Effector memory CD8-positive, alpha-beta T cell (primary cell): Measurements from ENCODE around the gene RNF40.

ENCODE experiments used
- ATAC-seq: fragments of 150-1000 bp; cut with Tn5 transposase; replicated peaks from 2 replicates; pipeline ENCODE4 v1.10.0; 2021; ENCODE audit warnings: mild to moderate bottlenecking, moderate library complexity
- DNase-seq, 3 experiments: peaks; one replicate each; pipeline ENCODE4 v3.0.0; 2021
- H3K27ac Mint-ChIP-seq, 2 donors: one replicate each; pipeline ENCODE4 v1.8.0; 2022; ENCODE audit warnings: mild to moderate bottlenecking in 2 of 2, mixed read lengths in 2 of 2, moderate library complexity in 2 of 2
- H3K27me3 Mint-ChIP-seq, 2 donors: one replicate each; pipeline ENCODE4 v1.8.0; 2022; ENCODE audit warnings: mixed read lengths in 2 of 2
- H3K36me3 Mint-ChIP-seq: one replicate; pipeline ENCODE4 v1.8.0; 2022; ENCODE audit warnings: mild to moderate bottlenecking, moderate library complexity, mixed read lengths; ENCODE audit not compliant: insufficient read depth
- H3K4me1 Mint-ChIP-seq, 2 donors: one replicate each; pipeline ENCODE4 v1.8.0; 2022; ENCODE audit warnings: low read depth in 2 of 2, mixed read lengths in 2 of 2
- H3K4me3 Mint-ChIP-seq, 2 donors: one replicate each; pipeline ENCODE4 v1.8.0; 2022; ENCODE audit warnings: mild to moderate bottlenecking in 2 of 2, mixed read lengths in 2 of 2, moderate library complexity in 2 of 2
- H3K9me3 Mint-ChIP-seq, 2 donors: one replicate each; pipeline ENCODE4 v1.8.0; 2022; ENCODE audit warnings: mixed read lengths in 2 of 2

RNF40 gene

GRCh38 chr16:30775131-30775391 lies 12.9 kb downstream of the RNF40 start:
- Mint-ChIP-seq H3K27ac (peak overlapping the region; percentile 69 to 78), H3K27me3 (peaks cover 6 to 12% of the 10 kb centered on the region in 2 donors), H3K4me1 (peaks cover 21 to 33% of the 10 kb centered on the region in 2 donors), H3K4me3 (peak overlapping the region; percentile 61 to 77), H3K36me3 (peaks cover 37% of the 10 kb centered on the region), H3K9me3 (no peaks in the 10 kb centered on the region)
- DNase-seq = no peak
- ATAC-seq = no peak

GRCh38 chr16:30775392-30776188 lies 13.5 kb downstream of the RNF40 start:
- Mint-ChIP-seq H3K4me3 (peak overlapping the region; percentile 61 to 77), H3K27me3 (peaks cover 6 to 12% of the 10 kb centered on the region in 2 donors), H3K4me1 (peaks cover 21 to 33% of the 10 kb centered on the region in 2 donors), H3K9me3 (no peaks in the 10 kb centered on the region), H3K36me3 (peaks cover 32% of the 10 kb centered on the region), H3K27ac (peak overlapping the region in 1 of 2 donors; percentile 78)
- ATAC-seq (peak; percentile 81), DNase-seq (peak; percentile 29 to 34 (median 32))

GRCh38 chr16:30777591-30778297 lies 15.6 kb downstream of the RNF40 start:
- peaks cover 18% of the 10 kb centered on the region for H3K36me3 Mint-ChIP-seq
- peaks cover 15 to 30% of the 10 kb centered on the region in 2 donors for H3K4me1 Mint-ChIP-seq
- ATAC-seq (no peak), DNase-seq (no peak)
- peaks cover 6 to 12% of the 10 kb centered on the region in 2 donors for H3K27me3 Mint-ChIP-seq
- no peaks in the 10 kb centered on the region for H3K9me3 Mint-ChIP-seq
- H3K4me3 Mint-ChIP-seq = peak overlapping the region in 1 of 2 donors; percentile 61
- H3K27ac Mint-ChIP-seq = peak overlapping the region in 1 of 2 donors; percentile 15

- no peak for DNase-seq
- ATAC-seq = no peak
- Mint-ChIP-seq H3K27me3 (peaks cover 6 to 12% of the 10 kb centered on the region in 2 donors), H3K27ac (no peak overlapping the region), H3K36me3 (peaks cover 10% of the 10 kb centered on the region), H3K4me3 (no peak overlapping the region), H3K9me3 (no peaks in the 10 kb centered on the region), H3K4me1 (peaks cover 9 to 26% of the 10 kb centered on the region in 2 donors)
These were observed 16.6 kb downstream of the RNF40 start for GRCh38 chr16:30778549-30779244.

- no peak for ATAC-seq
- peaks cover 8% of the 10 kb centered on the region for H3K36me3 Mint-ChIP-seq
- H3K9me3 Mint-ChIP-seq = no peaks in the 10 kb centered on the region
- H3K4me3 Mint-ChIP-seq = no peak overlapping the region
- H3K27ac Mint-ChIP-seq = no peak overlapping the region
- peaks cover 6 to 12% of the 10 kb centered on the region in 2 donors for H3K27me3 Mint-ChIP-seq
- DNase-seq = no peak
- peaks cover 9 to 23% of the 10 kb centered on the region in 2 donors for H3K4me1 Mint-ChIP-seq
These were observed 17.5 kb downstream of the RNF40 start for GRCh38 chr16:30779596-30779995.

GRCh38 chr16:30780021-30780420 lies 17.9 kb downstream of the RNF40 start:
- ATAC-seq (no peak), DNase-seq (no peak)
- Mint-ChIP-seq H3K4me3 (no peak overlapping the region), H3K4me1 (peaks cover 9 to 18% of the 10 kb centered on the region in 2 donors), H3K9me3 (no peaks in the 10 kb centered on the region), H3K36me3 (peaks cover 3% of the 10 kb centered on the region), H3K27me3 (peaks cover 6 to 15% of the 10 kb centered on the region in 2 donors), H3K27ac (no peak overlapping the region)

GRCh38 chr16:30780549-30780948 lies 18.4 kb downstream of the RNF40 start:
- DNase-seq (no peak), ATAC-seq (no peak)
- H3K9me3 Mint-ChIP-seq = no peaks in the 10 kb centered on the region
- H3K36me3 Mint-ChIP-seq = peaks cover 3% of the 10 kb centered on the region
- H3K27me3 Mint-ChIP-seq = peaks cover 6 to 20% of the 10 kb centered on the region in 2 donors
- no peak overlapping the region for H3K4me3 Mint-ChIP-seq
- H3K4me1 Mint-ChIP-seq = peaks cover 9 to 13% of the 10 kb centered on the region in 2 donors
- H3K27ac Mint-ChIP-seq = no peak overlapping the region

DNA sequence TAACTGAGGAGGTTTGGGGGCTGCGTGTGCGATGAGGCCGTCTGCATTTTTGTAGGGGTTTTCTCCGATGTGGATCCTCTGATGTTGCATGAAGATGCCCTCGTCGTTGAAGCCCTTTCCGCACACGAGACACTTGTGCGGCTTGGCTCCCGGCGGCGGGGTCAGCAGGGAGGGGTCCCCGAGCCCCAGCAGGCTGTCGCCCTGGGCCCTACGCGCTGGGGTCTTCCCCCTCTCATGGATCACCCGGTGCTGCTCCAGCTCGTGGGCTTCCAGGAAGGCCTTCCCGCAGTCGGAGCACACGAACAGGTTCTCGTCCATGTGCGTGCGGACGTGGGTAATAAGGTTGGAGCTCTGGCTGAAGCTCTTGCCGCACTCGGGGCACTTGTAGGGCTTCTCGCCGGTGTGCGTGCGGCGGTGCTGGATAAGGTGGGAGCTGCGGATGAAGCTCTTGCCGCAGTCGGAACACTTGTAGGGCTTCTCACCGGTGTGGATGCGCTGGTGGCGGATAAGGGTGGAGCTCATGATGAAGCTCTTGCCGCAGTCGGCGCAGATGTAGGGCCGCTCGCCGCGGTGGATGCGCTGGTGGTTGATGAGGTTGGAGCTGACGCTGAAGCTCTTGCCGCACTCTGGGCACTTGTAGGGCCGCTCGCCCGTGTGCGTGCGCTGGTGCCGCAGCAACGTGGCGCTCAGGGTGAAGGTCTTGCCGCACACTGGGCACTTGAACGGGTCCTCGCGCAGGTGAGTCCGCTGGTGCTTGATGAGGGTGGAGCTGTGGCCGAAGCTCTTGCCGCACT lies 20.6 kb downstream of the RNF40 start:
- Mint-ChIP-seq H3K27me3 (peaks cover 7 to 9% of the 10 kb centered on the region in 2 donors), H3K9me3 (no peaks in the 10 kb centered on the region), H3K27ac (no peak overlapping the region), H3K4me3 (no peak overlapping the region), H3K36me3 (peaks cover 3% of the 10 kb centered on the region), H3K4me1 (peaks cover 5 to 8% of the 10 kb centered on the region in 2 donors)
- DNase-seq (no peak), ATAC-seq (no peak)

DNA sequence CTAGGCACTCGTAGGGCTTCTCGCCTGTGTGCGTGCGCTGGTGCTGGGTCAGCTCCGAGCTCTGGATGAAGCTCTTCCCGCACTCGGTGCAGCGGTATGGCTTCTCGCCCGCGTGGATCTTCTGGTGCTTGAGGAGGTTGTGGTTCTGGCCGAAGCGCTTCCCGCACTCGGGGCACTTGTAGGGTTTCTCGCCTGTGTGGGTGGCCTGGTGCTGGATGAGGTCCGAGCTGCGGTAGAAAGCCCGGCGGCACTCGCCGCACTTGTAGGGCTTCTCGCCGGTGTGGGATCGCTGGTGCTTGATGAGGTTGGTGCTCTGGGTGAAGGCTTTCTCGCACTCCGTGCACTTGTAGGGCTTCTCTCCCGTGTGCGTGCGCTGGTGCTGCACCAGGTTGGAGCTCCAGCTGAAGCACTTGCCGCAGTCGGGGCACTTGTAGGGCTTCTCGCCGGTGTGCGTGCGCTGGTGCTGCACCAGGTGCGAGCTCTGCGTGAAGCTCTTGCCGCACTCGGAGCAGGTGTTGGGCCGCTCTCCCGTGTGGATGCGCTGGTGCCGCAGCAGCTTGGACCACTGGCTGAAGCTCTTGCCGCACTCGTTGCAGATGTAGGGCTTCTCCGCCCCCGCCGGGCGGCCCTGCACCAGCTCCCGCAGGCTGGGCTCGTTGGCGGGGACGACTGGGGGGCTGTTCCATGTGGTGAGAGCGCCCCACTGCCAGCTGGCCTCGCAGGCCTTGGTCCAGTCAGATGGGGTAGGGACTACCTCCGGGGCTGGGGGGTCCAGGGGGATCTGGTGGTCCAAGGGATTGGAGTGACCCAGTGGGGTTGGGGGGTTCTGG lies 21.4 kb downstream of the RNF40 start:
- no peak overlapping the region for H3K27ac Mint-ChIP-seq

DNA sequence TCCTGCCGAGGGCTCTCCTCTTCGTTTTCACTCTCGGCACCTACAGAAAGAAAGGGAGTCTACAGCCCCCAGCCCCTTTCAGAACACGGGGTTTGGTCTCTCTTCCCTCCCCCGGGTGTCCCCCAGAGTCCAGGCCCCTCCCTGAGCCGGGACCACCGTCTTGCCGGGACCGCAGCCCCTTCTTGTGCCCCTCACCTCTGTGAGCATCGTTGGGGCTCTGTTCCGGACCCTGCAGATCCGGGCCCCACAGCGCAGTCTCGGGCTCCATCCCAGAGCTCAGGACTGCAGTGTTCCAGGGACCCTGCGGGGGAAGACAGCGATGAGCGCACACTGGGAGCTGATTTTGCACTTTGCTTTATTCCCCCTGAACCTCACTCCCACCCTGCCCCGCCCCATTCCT lies 22.1 kb downstream of the RNF40 start:
- Mint-ChIP-seq H3K36me3 (no peaks in the 10 kb centered on the region), H3K9me3 (no peaks in the 10 kb centered on the region), H3K27ac (no peak overlapping the region), H3K4me1 (peaks cover 5 to 8% of the 10 kb centered on the region in 2 donors), H3K27me3 (peaks cover 14 to 20% of the 10 kb centered on the region in 2 donors), H3K4me3 (no peak overlapping the region)
- DNase-seq = no peak
- ATAC-seq = no peak

More for the DNA sequence above, 21.4 kb downstream of the RNF40 start:
- Mint-ChIP-seq H3K4me3 (no peak overlapping the region), H3K4me1 (peaks cover 5 to 8% of the 10 kb centered on the region in 2 donors), H3K27me3 (peaks cover 14 to 17% of the 10 kb centered on the region in 2 donors), H3K36me3 (peaks cover under 1% of the 10 kb centered on the region), H3K9me3 (no peaks in the 10 kb centered on the region)
- no peak for ATAC-seq
- DNase-seq = no peak

GRCh38 chr16:30785126-30786106 lies 23.3 kb downstream of the RNF40 start:
- Mint-ChIP-seq H3K9me3 (no peaks in the 10 kb centered on the region), H3K4me3 (peak overlapping the region; percentile 83 to 88), H3K27ac (no peak overlapping the region), H3K36me3 (no peaks in the 10 kb centered on the region), H3K4me1 (peaks cover 5 to 8% of the 10 kb centered on the region in 2 donors), H3K27me3 (peaks cover 14 to 20% of the 10 kb centered on the region in 2 donors)
- ATAC-seq (no peak), DNase-seq (no peak)
